GM18867 (cell line): ENCODE data around the gene CDKN1C.

Source experiments
- ATAC-seq: cut with Tn5 transposase; IDR thresholded peaks from one replicate; pipeline ENCODE4 v1.9.1; 2021; ENCODE audit warnings: mild to moderate bottlenecking, moderate library complexity; ENCODE audit not compliant: unreplicated experiment

The CDKN1C gene

GRCh38 chr11:2923446-2924375 lies 38.1 kb upstream of the CDKN1C start:
- ATAC-seq = no peak

DNA sequence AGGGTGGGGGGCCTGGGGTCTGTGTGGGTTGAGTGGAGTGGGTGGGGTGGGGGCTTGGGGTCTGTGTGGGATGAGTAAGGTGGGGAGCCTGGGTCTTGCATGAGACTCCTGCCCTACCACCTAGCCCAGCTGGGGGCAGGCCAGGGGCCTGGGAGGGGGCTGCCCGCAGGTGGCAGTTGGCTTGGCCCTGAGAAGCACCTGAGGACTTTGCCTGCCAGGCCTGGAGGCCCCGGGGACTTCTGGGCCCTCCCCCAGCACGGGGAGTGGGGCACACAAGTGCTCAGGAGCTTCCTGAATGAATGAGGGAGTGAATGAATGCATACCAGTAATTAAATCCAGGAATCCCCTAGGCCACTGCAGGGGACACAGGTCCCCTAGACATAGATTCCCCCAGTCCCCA lies 37.1 kb upstream of the CDKN1C start:
- ATAC-seq = no peak

GRCh38 chr11:2921742-2922493 lies 36.3 kb upstream of the CDKN1C start:
- ATAC-seq = no peak

DNA sequence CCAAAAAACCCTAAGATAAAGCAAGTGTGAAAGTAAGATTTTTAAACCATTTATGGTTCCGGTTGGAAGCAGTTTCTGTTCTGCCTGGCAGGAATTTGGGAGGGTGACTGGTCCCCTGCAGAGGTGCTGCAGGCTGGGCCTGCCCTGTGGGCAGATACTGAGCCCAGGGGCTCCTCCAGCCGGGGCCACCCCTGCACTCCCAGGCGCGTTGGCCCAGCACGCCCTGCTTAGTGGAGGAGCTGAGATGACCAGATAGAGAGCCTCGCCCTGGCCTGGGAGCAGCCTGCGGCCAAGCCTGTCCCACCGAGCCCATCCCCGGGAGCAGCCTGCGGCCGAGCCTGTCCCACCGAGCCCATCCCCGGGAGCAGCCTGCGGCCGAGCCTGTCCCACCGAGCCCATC lies 35.7 kb upstream of the CDKN1C start:
- no peak for ATAC-seq

DNA sequence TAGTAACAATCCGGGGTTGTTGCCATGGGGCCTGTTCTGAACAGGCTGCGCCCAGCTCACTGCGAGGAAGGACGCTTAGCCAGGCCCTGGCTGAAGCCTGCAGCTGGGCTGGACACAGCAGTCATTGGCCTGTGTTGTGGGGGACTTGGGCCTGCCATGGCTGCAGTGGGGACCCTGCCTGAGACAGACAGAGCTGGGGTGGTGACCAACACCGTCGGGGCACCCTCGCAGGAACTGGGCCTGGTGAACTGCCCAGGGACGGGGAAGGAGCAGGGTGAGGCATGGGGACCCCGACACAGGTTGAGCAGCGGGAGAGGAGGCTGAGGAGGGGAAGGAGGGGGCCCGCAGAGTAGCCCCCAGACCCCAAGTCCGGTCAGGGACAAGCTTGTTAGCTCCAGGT lies 34.8 kb upstream of the CDKN1C start:
- no peak for ATAC-seq

GRCh38 chr11:2919837-2920236 lies 34.3 kb upstream of the CDKN1C start:
- no peak for ATAC-seq

- ATAC-seq = no peak
These were observed 33.6 kb upstream of the CDKN1C start for GRCh38 chr11:2919188-2919587.

DNA sequence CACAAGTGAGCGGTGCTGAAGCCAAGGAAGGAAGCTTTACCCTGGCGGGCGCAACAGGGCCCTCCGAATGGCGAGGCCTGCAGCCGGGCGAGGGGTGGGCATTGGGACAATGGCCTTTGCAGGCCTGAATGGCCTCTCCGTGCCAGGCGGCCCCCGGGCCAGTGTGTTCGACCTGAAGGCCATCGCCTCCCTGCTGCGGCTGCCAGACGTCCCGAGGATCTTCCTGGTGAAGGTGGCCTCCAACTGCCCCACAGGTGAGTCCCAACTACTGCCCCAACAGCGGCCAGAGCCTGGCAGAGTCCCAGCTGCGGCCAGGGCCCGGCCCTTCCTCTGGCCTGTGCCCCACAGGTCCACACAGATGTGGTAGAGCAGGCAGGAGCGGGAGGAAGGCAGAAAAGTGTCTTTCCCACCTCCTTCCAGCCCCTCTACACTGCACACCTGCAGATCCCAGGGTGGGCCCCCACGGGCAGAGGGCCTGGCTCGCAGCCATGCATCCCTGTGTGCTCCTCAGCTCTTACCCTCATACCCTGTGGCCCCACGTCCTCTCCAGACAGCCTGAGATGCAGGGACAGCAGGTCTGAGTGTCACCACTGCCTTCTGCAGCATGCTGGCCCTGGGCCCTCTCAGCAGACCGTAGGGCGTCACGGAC lies 32.4 kb upstream of the CDKN1C start:
- ATAC-seq = no peak

DNA sequence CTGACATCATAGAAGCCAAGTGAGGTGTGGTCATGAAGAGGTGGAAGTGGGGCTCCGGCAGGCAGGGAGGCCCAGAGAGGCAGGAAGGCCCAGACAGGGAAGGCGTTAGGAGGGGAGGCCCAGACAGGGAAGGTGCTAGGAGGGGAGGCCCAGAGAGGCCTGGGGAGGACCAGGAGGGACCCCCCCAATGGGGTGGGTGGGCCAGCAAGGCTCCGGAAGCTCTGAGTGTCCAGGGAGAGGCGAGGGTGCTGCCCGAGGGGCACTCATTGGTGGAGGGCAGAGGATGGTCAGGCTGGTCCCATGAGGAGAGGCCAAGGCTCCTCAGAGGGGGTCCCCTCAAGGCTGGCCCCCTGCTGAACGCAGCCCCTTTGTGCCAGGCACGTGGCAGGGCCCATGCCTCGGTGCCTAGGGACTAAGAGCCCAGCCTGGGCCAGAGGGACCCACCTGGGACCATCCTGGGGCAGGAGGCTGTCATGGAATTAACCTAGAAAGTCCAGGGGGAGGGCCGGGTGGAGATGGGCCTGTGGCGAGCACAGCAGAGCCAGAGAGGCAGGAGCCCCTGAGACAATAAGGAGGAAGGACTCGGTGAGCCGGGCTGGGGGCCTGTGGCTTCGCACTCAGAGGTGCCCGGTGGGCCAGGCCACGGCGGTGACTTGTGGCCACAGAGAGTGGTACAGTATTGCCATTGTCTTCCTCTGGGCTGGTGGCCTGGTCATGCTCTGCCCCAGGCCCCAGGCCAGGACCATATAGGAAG lies 31.5 kb upstream of the CDKN1C start:
- ATAC-seq = no peak

GRCh38 chr11:2916114-2916891 lies 30.7 kb upstream of the CDKN1C start:
- no peak for ATAC-seq

DNA sequence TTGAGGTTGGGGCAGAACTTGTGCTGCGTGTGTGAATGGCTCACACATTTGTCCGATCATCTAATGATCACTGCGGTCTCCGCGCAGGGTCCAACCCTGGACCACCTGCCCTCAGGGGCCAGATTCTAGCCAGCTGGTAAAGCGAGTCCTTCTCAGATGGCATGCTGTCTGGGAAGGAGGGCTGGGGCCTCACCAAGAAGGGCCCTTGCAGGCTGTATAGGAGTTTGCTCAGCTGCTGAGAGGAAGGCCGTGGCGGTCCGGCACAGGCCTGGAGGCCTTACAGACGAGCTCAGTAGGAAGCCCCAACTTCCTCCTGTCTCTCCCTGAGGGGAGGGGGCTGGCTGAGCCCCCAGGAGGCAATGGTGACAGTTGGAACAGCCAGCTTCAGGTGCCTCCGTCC lies 29.9 kb upstream of the CDKN1C start:
- no peak for ATAC-seq

GRCh38 chr11:2914455-2915195 lies 29.1 kb upstream of the CDKN1C start:
- ATAC-seq = no peak

GRCh38 chr11:2913776-2914175 lies 28.2 kb upstream of the CDKN1C start:
- no peak for ATAC-seq

DNA sequence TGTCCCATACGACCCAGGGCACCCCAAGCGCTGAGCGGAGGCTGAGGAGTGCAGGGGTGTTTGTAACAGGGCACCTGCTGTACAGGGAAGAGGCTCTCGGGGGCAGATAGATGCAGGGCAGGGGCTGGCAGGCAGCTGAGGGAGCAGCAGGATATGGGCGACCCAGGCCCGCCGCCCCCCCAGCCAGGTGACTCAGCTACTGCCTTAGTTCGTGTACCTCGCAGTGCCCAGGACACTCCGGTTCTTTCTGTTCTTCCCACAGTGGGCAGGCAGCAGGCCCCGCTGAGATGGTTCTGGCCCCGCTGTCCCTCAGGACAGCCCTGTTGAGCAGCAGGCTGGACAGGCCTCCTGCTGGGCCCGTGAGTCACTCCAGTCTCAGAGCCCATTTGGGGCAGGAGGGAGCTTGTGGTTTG lies 27.4 kb upstream of the CDKN1C start:
- ATAC-seq = no peak

GRCh38 chr11:2912498-2912897 lies 26.9 kb upstream of the CDKN1C start:
- ATAC-seq = no peak

- no peak for ATAC-seq
These were observed 26.3 kb upstream of the CDKN1C start for GRCh38 chr11:2911785-2912391.

DNA sequence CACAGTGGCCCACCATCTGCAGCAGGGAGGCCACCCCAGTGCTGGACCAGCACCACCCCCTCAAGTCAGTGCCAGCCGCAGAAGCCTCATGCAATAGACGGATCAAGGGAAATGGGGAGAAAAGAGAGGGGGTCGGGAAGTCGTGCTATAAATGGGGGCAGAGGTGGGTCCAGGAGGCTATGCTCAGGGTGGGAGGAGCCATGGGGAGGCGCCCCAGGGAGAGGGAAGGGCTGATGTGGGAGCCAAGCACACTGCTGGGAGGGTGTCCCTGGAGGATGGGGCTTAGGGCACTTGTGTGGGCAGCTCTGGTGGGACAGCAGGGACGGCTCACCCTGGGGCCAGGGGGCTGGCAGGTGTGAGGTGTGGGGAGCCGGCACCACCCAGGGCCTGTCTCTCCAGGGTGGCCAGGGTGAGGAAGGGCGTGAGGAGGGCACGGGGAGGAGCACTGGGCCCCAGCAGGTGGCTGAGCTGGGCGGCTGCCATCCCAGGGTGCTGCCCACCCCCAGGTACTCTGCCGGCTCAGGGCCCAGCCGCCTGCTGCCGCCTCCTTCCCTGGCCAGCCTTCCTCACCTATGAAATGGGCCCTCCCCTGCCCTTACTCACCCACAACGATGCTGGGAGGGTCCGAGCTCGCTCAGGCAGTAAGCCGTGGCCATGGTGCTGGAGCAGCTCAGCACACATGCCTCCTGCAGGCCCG lies 25.7 kb upstream of the CDKN1C start:
- no peak for ATAC-seq

- ATAC-seq = no peak
These were observed 24.9 kb upstream of the CDKN1C start for GRCh38 chr11:2910401-2910955.
